ENCODE results near the gene SYT14.
"Not testable (repeated sequence)": the region's sequence is repeated elsewhere in the genome, so short reads cannot be mapped to it uniquely, and the experiment has no call there.

SYT14 gene

DNA sequence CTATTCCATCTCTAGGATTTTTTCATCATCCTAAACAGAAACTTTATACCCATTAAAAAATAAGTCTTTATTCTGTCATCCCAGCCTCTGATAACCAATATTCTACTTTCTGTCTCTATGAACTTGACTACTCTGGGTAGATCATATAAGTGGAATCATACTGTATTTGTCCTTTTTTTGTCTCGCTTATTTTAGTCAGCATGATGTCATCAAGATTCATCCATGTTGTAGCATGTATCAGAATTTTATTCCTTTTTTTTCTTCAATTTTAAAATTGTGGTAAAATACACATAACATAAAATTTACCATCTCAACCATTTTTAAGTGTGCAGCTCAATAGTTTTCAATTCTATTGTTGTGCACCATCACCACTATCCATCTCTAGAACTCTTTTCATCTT, 90.0 kb downstream of the SYT14 start:
- DNase-seq (ENCODE audit: low read depth), result no peak

GRCh38 chr1:210031473-210031872, 93.5 kb downstream of the SYT14 start:
- no peak for DNase-seq (ENCODE audit: low read depth)

GRCh38 chr1:210043058-210043457, 105.0 kb downstream of the SYT14 start:
- no peak for DNase-seq (ENCODE audit: low read depth)

DNA sequence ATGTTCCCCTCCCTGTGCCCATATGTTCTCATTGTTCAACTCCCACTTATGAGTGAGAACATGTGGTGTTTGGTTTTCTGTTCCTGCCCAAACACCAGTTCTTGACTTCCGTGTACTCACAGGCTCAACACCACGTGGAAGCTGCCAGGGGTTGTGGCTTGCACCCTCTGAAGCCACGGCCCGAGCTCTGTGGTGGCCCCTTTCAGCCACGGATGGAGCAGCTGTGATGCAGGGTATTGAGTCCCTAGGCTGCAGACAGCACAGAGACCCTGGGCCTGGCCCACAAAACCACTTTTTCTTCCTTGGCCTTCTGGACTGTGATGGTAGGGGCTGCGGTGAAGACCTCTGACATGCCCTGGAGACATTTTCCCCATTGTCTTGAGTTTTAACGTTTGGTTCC, 111.6 kb downstream of the SYT14 start:
- DNase-seq (ENCODE audit: low read depth), result no peak

- not testable (repeated sequence) for DNase-seq (ENCODE audit: low read depth)
Observed at GRCh38 chr1:210050491-210050890, 112.5 kb downstream of the SYT14 start.

DNA sequence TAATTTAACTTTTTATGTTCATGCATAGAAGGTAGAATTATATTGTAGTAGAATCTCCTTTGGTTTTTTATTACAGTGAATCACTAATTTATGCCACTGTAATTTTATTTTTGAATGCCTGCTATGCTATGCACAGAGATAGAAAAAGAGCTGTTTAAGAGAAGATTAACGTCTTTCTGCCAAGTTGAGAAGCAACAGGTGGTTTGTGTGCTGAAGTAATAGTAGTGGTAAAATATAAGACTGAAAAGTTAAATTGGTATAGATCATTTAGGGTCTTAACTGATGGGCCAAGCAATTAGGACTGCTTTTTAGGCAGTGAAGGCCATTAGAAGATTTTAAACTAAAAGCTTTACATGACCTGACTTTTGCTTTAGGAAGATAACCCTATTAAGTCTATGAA, 115.1 kb downstream of the SYT14 start:
- no peak for DNase-seq (ENCODE audit: low read depth)

DNA sequence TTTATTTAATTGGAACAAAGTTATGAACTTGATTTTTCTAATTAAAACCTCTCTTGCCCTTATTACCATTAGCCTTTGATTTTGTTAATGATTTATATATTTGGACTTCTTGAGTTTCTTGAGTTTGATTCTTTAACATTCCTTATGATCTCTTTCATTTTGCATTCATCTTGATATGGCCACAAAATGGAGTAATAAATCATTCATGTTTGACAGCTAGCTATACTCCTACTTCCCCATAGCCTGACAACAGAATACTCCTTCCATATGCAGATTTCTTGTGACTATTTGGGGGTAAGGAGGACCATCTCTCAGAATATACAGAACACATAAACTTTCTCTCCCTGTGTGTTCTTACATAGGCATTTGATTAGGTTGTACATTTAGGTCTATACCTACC, 119.6 kb downstream of the SYT14 start:
- no peak for DNase-seq (ENCODE audit: low read depth)

- no peak for DNase-seq (ENCODE audit: low read depth)
Observed at GRCh38 chr1:210061992-210062391, 124.0 kb downstream of the SYT14 start.

- no peak for DNase-seq (ENCODE audit: low read depth)
Observed at GRCh38 chr1:210070531-210070930, 132.5 kb downstream of the SYT14 start.

GRCh38 chr1:210072129-210072528, 134.1 kb downstream of the SYT14 start:
- no peak for DNase-seq (ENCODE audit: low read depth)

- DNase-seq (ENCODE audit: low read depth), result no peak
Observed at GRCh38 chr1:210072896-210073504, 135.0 kb downstream of the SYT14 start.

DNA sequence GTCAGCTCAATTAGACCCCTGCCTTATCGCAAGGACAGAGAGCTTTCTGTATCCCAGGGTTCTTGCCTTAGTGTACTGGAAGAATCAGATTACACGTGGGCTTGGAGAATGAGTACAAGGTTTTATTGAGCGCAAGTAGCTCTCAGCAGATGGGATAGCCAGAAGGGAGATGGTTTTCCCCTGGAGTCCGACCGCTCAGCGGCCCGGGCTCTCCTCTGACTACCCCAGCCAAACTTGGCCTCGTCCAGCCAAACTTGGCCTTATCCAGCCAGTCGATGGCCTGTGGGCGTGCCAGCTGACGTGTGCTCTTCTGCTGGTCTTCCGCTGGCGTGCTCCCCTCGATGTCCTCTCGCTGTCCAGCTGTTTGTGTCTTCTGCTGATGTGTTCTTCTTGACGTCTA, 136.9 kb downstream of the SYT14 start:
- no peak for DNase-seq (ENCODE audit: low read depth)

DNA sequence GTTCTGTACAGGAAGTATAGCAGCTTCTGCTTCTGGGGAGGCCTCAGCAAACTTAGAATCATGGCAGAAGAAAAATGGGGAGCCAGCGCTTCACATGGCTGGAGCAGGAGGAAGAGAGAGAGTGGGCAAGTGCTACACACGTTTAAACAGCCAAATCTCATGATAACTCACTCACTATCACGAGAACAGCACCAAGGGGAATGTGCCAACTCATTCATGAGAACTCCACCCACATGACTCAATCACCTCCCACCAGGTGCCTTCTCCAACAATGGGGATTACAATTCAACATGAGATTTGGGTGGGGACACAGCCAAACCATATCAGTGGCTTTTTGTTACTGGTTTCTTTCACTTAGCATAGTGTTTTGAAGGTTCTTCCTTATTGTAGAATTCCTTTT, 138.6 kb downstream of the SYT14 start:
- no peak for DNase-seq (ENCODE audit: low read depth)

- no peak for DNase-seq (ENCODE audit: low read depth)
Observed at GRCh38 chr1:210081494-210081893, 143.5 kb downstream of the SYT14 start.

- no peak for DNase-seq (ENCODE audit: low read depth)
Observed at GRCh38 chr1:210085359-210085758, 147.3 kb downstream of the SYT14 start.

DNA sequence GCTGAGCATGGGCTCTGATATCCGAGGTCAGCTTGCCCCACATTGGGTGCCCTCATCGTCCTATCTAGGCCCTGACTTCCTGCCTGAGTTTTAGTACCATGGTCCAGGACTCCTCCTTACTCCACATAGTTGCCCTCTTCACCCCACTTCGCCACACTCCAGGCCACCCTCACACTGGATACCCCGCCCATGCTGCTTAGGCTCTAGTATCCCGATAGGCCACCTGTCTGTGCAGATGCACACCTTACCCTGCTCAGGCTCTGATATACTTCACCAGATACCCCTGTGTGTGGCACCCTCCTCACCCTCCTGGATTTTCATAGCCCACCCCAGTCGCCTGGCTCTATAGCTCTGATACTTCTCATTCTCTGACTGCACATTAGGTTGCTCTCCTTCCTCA, 149.0 kb downstream of the SYT14 start:
- DNase-seq (ENCODE audit: low read depth), result no peak

- no peak for DNase-seq (ENCODE audit: low read depth)
Observed at GRCh38 chr1:210089855-210090254, 151.8 kb downstream of the SYT14 start.

DNA sequence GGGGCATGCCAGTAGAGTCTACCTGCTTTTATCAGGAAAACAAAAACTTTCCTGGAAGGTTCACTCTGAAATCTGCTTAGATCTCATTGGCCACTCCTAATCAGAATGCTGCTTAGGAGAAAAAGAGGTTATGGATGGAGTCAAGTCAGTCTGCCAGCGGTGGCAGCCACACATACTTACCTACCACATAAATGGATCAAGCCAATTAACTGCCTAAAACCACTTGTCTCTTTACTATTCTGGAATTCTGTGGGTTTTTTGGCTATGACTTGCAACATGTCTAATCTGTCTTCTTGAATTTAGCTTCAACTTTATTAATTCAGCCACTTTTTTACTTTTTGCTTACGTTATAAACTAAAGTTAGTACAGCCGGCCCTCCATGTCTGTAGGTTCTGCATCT, 154.3 kb downstream of the SYT14 start:
- DNase-seq (ENCODE audit: low read depth), result no peak

- no peak for DNase-seq (ENCODE audit: low read depth)
Observed at GRCh38 chr1:210093461-210093860, 155.4 kb downstream of the SYT14 start.

DNA sequence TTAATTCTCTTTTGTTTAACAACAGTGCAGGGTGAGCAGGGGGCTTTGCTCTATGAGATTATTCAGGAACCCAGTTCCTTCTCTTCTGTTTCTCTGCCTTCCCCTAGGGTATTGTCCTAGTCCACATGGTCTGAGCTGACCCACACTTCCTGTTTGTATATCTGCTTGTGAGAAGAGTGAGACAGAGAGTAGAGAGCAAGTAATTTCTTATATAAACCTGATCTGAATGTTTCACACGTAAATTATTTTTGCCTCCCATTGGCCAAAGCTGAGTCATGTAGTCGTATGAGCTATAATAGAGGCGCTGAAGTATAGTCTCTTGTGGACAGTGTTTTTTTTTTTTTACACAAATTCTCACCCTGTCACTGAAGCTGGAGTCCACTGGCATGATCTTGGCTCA, 160.3 kb downstream of the SYT14 start:
- DNase-seq (ENCODE audit: low read depth), result no peak

GRCh38 chr1:210099921-210100320, 161.9 kb downstream of the SYT14 start:
- no peak for DNase-seq (ENCODE audit: low read depth)

DNA sequence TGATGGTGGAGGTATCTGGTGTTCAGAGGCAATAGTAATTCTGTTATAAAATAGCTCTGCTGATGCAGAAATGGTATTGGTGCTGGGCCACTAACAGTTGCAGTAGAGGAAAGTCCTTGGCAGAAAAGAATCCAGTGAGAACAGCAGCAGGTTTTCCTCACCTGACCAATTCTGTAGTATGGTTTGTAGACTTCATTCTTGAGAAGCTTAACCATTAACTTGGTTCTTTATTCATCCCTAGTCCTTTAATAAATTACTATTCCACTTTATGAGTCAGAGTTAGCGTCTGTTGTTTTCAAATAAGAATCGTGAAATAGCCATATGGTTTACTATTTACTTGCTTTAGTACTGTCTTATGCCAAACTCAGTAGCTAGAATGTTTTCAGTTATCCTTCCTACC, 166.1 kb downstream of the SYT14 start:
- no peak for DNase-seq (ENCODE audit: low read depth)

DNA sequence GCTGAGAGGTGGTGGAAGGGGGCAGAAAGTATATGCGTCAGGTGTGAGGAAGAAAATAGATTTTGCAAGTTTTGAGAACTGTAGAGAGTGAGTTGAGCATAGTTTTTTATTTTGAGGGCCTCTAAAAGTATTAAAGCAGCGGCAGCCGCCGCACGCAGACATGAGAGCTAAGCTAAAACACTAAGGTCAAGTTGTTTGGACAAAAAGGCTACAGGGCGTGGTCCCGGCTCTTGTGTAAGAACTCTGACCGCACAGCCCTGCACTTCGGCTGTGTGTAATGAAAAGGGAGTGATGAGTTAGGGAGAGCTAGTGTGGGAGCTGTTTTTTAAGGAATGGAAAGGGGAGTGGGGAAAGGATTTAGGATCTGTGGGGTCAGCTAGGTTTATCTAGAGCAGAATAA, 174.9 kb downstream of the SYT14 start:
- DNase-seq (ENCODE audit: low read depth), result not testable (repeated sequence)

GRCh38 chr1:210117198-210117597, 179.2 kb downstream of the SYT14 start:
- DNase-seq (ENCODE audit: low read depth), result no peak

DNA sequence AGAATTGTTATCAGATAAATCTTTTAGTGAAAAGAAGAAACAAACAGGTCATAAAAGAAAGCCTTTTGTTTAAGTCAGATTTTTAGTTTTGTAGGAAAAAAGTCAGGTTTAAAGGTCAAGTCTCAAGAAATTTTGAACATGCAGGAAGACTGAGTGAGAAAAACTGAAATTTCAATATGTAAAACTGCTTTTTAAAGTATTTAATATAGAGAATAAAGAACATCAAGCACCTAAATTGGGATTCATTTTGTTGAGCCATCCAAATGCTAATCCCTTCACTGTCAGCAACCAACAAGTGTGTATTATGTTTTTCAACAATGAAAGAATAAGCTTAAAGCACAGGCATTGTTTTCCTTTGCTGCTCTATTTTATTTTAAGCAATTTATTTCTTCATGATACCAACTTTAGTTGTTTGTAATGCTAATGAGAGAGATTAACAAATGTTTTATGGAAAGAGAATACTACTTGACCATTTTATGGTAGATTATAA, 179.7 kb downstream of the SYT14 start:
- DNase-seq (ENCODE audit: low read depth), result no peak
